NCI-H146 treated with DMSO at 0.1 percent for 48 hours (cell line): Measurements from ENCODE around the gene TRAPPC2.
"Not testable (repeated sequence)": the region's sequence is repeated elsewhere in the genome, so short reads cannot be mapped to it uniquely, and the experiment has no call there.

ENCODE experiments used
- DNase-seq: peaks from one replicate; lab custom pipeline; 2025; ENCODE audit not compliant: unreplicated experiment; lab: John Stamatoyannopoulos, UW

Gene TRAPPC2

DNA sequence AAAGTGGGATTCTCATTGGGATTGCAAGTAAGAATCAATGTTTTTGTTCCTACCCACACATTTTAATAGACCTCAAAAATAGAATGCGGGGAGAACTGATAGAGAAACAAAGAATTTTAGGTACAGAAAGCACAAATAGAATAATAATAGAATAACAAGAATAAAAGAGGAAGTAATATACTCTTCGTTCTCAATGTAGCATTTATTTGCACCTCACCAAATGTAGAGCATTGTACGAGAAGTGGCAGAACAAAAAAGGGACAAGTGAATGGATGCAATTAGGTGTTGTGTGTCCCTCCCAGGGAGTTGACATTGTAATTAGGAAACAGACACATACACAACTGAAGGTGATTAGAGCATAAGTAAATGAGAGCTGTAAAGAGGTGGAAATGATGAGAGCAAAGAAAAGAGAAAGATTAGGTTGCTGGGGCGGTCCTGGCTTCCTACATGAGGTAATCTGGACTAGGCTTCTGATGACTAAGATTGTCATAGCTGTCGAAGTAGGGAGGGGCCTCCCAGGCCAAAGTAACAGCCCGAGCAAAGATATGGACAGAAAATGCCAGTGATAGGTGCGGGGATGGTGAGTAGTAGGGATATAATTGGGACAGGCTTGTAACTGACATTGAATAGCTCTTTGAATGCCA, 35.1 kb downstream of the TRAPPC2 start:
- no peak for DNase-seq

GRCh38 chrX:13698432-13698831, 36.0 kb downstream of the TRAPPC2 start:
- DNase-seq, result no peak

DNA sequence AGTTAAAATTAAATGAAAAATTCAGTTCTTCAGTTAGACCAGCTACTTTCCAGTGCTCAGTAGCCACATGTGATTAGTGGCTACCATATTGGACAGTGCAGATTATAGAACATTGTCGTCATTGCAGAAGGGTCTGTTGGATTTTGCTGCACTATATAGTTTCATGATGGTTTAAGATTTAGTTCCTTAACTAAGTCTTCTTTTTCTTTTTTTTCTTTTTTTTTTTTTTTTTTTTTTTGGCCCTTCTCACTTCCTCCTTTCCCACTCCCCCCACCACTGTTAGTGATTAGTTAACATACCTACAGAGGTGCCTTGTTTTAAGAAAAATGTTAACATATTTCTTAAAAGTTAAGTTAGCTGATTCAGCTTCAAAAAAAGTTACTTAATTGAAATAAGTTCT, 36.4 kb downstream of the TRAPPC2 start:
- no peak for DNase-seq

GRCh38 chrX:13697455-13697854, 37.0 kb downstream of the TRAPPC2 start:
- DNase-seq, result no peak

- DNase-seq, result no peak
Measured at GRCh38 chrX:13695601-13696115, 38.8 kb downstream of the TRAPPC2 start.

- DNase-seq, result no peak
Measured at GRCh38 chrX:13694983-13695382, 39.4 kb downstream of the TRAPPC2 start.

- DNase-seq, result no peak
Measured at GRCh38 chrX:13694359-13694758, 40.1 kb downstream of the TRAPPC2 start.

GRCh38 chrX:13693341-13693961, 41.0 kb downstream of the TRAPPC2 start:
- DNase-seq, result no peak

DNA sequence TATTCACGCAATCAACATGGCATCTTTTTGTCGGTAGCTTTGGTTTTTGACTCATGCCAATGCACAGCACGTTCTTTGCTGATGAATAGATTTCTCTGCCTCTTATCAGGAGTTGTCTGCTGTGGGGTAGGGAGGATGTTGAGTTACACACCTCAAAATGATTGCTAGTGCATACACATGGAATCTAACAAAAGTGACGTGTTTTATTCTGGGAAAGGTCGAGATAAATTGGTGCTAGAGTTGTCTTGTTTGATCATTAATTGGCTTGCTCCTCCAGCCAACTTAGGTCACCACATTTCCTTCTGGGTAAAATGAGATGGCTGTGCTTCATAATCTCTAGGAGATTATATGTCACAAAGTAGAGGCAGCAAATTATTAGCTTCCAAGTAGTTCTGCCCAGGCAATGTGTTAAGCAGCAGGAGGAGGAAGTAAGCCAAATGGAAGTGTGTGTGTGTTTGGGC, 41.6 kb downstream of the TRAPPC2 start:
- DNase-seq, result no peak

DNA sequence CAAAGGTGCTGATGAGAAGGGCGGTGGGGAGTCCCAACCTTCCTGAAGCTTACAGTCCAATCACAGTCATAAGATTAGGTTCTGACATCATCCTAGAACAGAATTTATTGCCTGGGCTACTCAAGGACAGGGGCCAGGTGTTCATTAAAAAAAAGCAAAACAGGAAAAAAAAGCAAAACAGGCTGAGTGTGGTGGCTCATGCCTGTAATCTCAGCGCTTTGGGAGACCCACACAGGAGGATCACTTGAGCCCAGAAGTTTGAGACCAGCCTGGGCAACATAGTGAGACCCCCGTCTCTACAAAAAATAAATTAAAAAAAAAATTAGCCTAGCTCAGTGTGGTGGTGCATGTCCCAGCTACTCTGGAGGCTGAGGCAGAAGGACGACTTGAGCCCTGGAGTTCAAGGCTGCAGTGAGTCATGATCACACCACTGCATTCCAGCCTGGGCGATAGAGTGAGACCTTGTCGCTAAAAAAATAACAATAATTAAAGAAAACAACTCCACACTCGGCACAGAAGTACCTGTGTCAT, 42.5 kb downstream of the TRAPPC2 start:
- no peak for DNase-seq

GRCh38 chrX:13690836-13691235, 43.6 kb downstream of the TRAPPC2 start:
- no peak for DNase-seq

DNA sequence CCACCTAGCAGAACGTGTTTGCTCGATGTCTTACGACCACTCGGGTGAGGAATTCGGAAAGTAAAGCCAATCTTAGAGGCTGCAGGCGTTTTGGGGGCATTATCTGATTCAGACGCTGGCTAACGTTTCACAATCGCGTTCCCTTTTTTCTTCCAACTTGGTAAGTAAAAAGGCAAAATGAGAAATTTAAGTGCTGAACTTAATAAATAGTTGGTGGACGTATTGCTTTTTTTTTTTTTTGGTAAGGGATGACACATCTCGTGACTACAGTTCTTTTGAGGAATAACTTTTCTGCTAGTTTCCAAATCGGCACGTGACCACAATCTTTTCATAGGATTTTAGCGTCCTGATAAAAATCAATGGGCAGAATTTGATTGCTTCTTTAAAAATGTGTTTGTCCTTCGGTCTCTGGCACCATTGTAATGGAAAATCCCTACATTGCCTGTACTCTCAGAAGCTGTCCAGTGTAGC, 44.6 kb downstream of the TRAPPC2 start:
- DNase-seq, result no peak

DNA sequence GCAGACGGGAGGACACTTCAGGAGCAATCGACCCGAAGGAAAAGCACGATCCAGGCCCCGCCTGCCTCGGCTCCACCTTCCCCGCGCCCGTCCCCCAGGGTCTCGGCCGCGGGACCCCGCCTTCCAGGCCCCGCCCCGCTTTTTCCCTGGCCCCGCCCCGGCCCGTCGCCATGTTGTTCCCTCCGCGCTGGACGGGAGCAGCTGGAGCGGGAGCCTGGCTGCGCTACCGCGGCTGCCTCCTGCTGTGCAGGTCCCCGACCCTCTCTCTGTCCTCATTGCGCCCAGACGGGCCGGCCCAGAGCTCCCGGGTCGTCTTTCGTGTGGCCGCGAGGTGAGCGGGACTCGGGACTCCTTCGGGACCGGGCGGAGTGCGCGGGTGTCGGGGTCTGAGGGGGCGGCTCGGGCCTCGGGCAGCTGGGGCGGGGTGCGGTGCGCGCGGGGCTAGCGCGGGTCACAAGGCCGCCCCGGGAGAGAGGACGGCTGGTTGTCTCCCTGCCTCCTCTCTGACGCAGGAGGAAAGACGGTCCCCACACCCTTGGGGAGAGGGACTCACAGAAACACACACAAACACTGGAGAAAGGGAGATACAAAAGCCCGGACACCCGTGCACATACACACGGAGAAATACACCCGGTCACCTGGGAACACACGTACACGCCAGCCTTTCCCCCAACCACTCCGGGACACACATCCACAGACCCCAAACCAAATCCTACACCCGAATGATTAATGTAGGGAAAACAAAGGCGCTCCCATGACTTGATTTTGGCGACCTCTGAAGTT, 45.3 kb downstream of the TRAPPC2 start, which contains the start of gene RAB9A:
Gene RAB9A, plus strand, starts transcription at position 171 of the 783 bp plus-strand sequence. CDS start 19,619 bp downstream, outside the sequence.
- DNase-seq, result peak; percentile 49

DNA sequence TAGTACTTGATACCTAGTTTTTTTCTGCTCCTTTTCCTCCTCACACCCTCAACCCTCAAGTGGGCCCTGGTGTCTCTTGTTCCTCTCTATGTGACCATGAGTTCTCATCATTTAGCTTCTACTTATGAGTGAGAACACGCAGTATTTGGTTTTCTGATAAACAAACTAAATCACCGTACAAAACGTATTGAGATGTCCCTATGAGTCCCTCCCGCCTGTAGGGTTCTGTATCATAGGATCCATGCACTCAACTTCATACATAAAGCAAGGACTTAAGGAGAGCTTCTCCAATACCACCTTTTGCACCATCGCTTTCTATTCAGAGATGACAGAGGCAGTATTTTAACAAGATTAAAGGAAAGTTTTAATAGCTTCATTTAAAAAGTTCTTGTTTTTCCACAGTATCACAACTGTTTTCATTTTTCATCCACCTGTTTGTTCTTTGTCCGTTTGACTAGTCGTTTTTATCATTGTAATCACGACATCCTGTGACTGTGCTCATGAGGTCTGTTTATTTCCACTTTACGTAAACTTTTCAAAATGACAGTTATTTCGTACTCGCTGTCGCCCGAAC, 45.9 kb downstream of the TRAPPC2 start:
- DNase-seq, result peak; percentile 8

- DNase-seq, result no peak
Measured at GRCh38 chrX:13687203-13687602, 47.2 kb downstream of the TRAPPC2 start.

- DNase-seq, result no peak
Measured at GRCh38 chrX:13685126-13685763, 49.2 kb downstream of the TRAPPC2 start.

- no peak for DNase-seq
Measured at GRCh38 chrX:13684361-13684760, 50.1 kb downstream of the TRAPPC2 start.

- no peak for DNase-seq
Measured at GRCh38 chrX:13681595-13681994, 52.8 kb downstream of the TRAPPC2 start.

GRCh38 chrX:13679700-13680099, 54.7 kb downstream of the TRAPPC2 start:
- DNase-seq, result not testable (repeated sequence)

- DNase-seq, result no peak
Measured at GRCh38 chrX:13676885-13677284, 57.5 kb downstream of the TRAPPC2 start.
